ENCODE results near the gene TTYH3.
A peak's percentile ranks its signal among the peaks of the same experiment; 100 is the strongest.
"Not testable (repeated sequence)": the region's sequence is repeated elsewhere in the genome, so short reads cannot be mapped to it uniquely, and the experiment has no call there.

TTYH3 gene

DNA sequence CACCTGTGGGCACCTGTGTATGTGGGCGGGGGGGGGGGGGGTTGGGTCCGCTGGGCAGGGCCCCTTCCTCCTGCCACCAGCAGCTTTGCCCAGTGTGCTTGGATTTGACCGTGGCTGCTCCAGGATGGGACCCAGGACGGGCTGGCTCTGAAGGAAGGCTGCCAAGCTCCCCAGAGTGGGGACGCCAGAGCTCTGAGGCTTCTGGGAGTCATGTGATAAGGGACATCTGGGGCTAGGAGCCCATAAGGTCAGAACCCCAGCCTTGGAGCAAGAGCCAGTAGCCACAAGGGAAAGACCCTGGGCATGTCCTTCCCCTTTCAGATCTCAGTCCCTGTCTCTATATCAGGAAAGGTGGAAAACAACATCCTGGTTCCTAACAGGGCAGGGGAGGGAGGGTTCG is 34.4 kb downstream of the TTYH3 start:
- no peak for DNase-seq

DNA sequence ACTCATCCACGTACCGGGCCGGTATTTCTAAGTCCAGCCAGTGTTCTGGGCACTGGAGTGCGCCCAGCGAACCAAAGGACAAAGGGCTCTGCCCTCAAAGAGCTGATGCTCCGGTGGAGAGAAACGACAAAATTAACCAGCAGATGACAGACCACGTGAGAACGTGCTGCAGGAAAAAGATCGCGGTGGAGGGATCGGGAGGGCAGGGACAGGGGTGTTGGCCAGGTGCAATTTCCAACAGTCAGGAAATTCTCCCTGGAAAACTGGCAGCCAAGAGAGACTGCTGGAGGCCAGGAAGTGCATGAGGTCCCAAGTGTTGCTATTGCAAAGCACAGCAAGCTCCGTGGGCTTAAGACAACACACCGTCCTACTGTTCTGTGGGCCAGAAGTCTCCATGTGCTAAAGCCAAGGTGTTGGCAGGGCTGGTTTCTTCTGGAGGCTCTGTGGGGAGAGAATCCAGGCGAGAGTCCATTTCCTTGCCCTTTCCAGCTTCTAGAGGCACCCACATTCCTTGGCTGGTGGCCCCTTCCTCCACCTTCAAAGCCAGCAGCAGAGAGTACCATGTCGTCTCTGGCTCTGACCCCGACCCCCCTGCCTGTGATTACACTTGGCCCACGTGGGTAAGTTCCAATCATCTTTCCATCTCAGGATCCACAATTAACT is 34.9 kb downstream of the TTYH3 start:
- no peak for DNase-seq

DNA sequence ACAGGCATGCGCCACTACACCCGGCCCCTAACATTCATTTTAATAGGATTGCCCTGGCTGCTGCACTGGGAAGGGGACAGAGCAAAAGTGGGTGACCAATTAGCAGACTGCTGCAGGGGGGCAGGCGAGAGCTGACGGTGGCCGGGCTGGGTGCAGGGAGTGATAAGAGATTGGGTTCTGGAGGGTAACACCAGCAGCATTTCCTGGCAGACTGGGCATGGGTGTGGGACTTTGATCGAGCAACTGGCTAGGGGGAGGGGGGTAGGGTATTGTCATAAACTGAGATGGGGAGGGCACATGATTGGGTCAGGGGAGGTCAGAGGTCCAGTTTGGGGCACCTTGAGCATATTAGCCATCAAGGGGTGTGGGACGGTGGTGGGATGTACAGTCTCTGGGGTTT is 36.1 kb downstream of the TTYH3 start:
- DNase-seq, result no peak

GRCh38 chr7:2668401-2668800 is 36.6 kb downstream of the TTYH3 start:
- no peak for DNase-seq

- no peak for DNase-seq
Observed at GRCh38 chr7:2670171-2670570, 38.4 kb downstream of the TTYH3 start.

DNA sequence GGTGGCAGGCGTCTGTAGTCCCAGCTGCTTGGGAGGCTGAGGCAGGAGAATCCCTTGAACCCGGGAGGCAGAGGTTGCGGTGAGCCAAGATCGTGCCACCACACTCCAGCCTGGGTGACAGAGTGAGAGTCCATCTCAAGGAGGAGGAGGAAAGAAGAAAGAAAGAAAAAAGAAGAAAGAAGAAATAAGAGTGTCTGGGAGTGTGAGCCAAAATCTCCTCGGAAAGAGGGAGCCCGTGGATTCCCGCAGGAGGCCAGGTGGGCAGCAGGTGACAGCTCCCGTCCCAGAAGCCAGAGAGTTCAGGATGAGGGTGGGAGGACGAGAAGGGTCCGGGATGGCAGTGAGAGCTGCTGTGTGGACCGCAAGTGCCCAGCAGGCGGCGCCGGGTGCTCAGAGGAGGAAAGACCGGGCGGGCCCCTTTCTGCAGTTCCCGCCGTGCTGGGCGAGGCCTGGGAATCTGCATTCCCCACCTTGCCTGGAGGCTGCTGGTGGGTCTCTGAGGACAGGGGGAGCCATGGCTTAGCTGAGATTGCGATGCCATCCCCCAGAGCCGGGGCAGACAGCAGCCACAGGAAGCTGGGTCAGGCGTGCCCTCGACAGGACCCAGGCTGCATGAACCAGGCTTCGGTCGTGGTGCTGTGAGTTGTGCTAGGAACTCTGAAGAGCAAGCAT is 39.1 kb downstream of the TTYH3 start:
- peak; percentile 43 for DNase-seq

DNA sequence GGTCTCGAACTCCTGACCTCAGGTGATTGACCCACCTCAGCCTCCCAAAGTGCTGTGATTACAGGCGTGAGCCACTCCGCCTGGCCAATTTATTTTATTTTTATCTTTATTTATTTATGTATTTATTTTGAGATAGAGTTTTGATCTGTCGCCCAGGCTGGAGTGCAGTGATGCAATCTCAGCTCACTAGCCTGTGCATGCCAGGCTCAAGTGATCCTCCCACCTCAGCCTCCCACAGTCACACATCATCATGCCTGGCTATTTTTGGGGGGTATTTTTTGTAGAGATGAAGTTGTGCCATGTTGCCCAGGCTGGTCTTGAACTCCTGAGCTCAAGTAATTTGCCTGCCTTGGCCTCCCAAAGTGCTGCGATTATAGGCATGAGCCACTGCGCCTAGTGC is 41.4 kb downstream of the TTYH3 start:
- DNase-seq, result not testable (repeated sequence)

GRCh38 chr7:2673934-2674333 is 42.1 kb downstream of the TTYH3 start:
- no peak for DNase-seq

- no peak for DNase-seq
Observed at GRCh38 chr7:2675256-2675764, 43.5 kb downstream of the TTYH3 start.

DNA sequence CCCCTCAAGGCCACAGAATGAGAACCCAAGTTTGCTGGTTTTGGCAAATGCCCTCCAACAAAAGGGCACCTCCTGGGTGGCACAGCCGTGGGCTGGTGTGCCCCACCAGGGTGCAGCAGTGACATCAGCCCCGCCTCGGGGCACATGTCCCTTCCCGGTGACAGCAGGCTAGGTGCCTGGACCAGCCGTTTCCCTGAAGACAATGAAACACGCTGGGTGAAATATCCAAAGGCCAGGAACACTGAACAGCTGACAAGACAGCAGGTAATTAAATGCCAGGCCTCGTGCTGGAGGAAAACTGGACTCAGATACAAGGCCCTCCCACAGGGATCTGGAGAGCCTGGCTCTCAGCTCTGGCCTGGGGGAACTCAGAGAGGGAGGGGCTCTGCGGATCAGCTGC is 44.8 kb downstream of the TTYH3 start:
- DNase-seq, result not testable (repeated sequence)

DNA sequence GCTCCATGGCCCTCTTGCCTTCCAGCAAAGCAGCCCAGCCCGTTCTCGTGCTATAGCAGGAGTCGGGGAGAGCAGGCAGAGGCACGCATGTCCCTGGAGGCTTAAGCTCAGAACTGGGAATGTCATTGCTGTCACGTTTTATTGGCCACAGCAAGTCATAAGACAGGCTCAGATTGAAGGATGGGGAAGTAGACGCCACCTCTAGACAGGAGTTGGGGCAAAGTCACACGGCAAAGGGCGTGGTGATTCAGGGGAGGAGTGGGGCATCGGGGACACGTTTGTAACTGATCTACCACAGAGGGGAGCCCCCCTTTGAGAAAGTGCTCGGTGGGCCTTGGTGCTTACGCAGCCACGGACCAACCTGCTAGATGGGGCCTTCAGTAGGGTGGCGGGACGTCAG is 46.7 kb downstream of the TTYH3 start:
- DNase-seq, result not testable (repeated sequence)

- DNase-seq, result not testable (repeated sequence)
Observed at GRCh38 chr7:2679135-2680127, 47.6 kb downstream of the TTYH3 start.

- no peak for DNase-seq
Observed at GRCh38 chr7:2680256-2680655, 48.5 kb downstream of the TTYH3 start.

DNA sequence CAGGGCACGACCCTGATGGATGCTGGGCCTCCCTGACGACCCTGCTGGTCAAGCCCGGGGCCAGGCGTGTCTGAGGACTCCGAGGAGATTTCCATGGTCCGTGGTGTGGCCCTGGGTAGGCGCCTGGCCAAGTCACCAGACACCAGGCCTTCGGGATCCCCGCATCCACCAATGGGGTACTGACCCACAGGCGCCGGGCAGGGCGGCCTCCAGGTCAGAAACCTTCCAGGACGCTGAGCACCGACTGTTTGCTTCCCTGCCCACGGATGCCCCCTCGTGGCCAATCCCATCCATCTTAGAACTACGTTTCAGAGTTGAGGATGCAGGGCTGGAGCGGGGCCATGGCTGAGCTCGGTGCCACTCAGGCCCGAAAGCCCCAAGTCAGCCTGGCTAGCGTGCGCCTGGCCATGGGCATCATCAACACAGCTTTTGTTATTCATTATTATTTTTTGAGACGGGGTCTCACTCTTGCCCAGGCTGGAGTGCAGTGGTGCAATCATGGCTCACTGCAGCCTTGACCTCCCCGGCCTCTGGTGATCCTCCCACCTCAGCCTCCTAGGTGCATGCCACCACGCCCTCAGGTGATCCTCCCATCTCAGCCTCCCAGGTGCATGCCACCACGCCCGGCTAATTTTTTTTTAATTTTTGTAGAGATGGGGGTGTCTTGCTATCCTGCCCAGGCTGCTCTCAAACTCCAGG is 49.2 kb downstream of the TTYH3 start:
- DNase-seq, result peak; percentile 39

DNA sequence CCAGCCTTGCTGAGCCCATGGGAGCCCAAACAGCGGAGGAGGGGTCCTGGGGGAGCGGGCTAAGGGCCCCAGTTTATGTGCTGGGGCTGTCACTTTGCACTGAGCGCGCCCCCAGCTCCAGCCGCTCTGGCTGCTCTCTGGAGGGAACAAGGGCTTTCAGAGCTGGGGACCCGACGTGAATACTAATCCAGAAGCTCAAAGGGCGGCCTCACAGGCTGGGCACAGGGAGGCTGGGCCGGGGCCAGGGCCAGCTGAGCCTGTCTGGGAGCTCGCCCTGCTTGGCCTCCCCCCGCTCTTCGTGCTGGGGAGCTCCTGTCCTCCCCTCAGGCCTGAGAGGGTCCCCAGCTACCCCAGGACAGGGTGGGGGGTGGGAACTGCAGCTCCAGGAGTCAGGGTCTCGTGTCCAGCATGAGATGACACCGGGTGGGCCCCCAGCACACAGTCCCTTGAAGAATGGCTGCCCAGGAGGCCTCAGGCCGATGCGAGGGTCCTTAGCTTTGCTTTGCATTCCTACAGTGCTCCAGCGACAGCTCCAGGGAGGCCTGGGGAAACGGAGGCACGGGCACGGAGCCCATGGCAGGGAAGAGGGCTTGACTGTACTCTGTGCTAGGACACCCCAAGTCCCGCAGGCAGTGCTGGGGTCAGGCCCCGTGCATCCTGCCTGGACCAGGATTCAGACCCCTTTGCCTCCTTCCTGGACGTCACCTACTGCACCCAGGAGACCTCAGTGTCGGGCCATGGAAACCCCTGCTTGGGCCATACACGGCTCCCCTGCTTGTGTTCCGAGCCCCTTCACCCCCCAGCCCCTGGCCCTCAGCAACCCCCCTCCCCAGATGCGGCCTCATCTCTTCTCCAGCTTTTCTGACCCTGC is 50.4 kb downstream of the TTYH3 start:
- no peak for DNase-seq

- DNase-seq, result no peak
Observed at GRCh38 chr7:2684501-2684900, 52.7 kb downstream of the TTYH3 start.

- no peak for DNase-seq
Observed at GRCh38 chr7:2686101-2686500, 54.3 kb downstream of the TTYH3 start.

DNA sequence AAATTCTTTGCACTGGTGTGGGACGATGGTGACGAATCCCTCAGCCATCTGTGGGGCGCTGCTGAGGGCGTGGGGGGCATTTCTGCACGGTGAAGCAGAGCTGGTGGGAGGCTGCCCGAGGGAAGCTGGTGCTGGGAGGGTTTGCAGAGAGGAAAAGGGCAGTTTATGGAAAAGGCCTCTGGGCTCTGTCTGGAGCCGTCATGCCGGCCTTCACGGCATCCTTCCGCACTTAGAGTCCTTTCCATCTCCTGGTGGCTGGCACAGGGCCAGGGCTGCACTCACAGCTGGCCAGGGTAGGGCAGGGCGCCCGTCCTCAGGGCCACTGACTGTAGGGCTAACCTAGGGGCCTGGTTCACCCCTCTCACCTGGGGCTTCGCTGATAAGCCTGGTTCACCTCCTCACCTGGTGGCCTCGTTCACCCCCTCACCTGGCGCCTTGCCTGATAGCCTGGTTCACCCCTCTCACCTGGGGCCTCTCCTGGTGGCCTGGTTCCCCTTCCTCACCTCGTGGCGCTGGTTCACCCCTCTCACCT is 55.6 kb downstream of the TTYH3 start:
- DNase-seq, result no peak

DNA sequence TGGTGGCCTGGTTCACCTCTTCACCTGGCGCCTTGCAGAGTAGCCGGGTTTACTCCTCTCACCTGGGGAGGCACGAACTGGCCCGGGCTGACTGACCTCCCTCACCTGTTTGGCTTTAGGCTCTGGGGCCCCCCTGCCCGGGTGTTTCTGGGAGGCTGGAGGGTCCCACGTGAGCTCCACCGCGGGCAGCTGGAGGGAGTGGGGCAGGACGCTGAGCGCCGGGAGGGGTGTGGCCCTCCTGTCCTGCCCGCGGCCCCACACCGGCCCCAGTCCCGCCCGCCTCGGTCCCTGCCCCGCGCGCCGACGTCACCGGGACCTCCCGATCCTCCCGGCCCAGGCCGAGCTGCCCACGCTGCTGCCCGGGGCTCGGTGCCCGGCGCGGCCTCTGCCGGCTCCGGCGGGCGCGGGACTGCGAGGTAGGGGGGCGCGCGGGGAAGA is 56.1 kb downstream of the TTYH3 start, which contains the start of gene AMZ1:
Gene AMZ1, plus strand, starts transcription at position 322 of the 438 bp plus-strand sequence. CDS start 12,250 bp downstream, outside the sequence.
- DNase-seq, result no peak

- DNase-seq, result no peak
Observed at GRCh38 chr7:2688409-2689342, 56.9 kb downstream of the TTYH3 start.
